PC-9 (cell line): ENCODE results near the gene PTER. TPM values are rescaled to one million over a fixed set of nuclear protein-coding genes. Genes with fewer than 3 reads are reported as not detected.

Source experiments
- BruUV-seq: library from RNA; stranded (reverse); fragments of 400-500 nt; replicated peaks from 2 replicates; lab custom pipeline; 2021; lab: Mats Ljungman, UMichigan
- CTCF ChIA-PET: fragments of 300-600 bp; sonication (Branson Sonifier 250); formaldehyde crosslinking; loops from one replicate; lab custom pipeline; 2022; ENCODE audit warnings: antibody characterized with exemption; lab: Charles Lee
- POLR2A ChIA-PET: fragments of 300-600 bp; sonication (Branson Sonifier 250); formaldehyde crosslinking; loops from one replicate; lab custom pipeline; 2022; ENCODE audit warnings: antibody characterized with exemption; ENCODE audit not compliant: unreplicated experiment; lab: Charles Lee
- DNase-seq, 2 experiments: peaks; one replicate each; pipeline versions ENCODE4 v3.0.0 to v3.0.0-alpha.2; 2015 to 2022; ENCODE audit warnings: mixed read lengths in 1 of 2
- H2AFZ ChIP-seq: fragments of 200-600 bp; sonication (generic); 2 replicates; pipeline ENCODE4 v1.8.1; 2017; ENCODE audit warnings: antibody characterized with exemption
- H3F3A ChIP-seq: fragments of 200-600 bp; sonication (generic); 2 replicates; pipeline ENCODE4 v1.8.1; 2017; ENCODE audit warnings: antibody characterized with exemption, mild to moderate bottlenecking, low read depth; ENCODE audit not compliant: insufficient read depth
- H3K27ac ChIP-seq: fragments of 200-600 bp; sonication (generic); 2 replicates; pipeline ENCODE4 v1.6.1; 2016; ENCODE audit warnings: mixed run types
- H3K27me3 ChIP-seq: fragments of 200-600 bp; sonication (generic); 2 replicates; pipeline ENCODE4 v1.6.1; 2016; ENCODE audit warnings: low read depth, mixed run types; ENCODE audit not compliant: insufficient read depth
- H3K36me3 ChIP-seq: fragments of 200-600 bp; sonication (generic); 2 replicates; pipeline ENCODE4 v1.6.1; 2016; ENCODE audit warnings: low read depth, mixed run types
- H3K4me1 ChIP-seq: fragments of 200-600 bp; sonication (generic); replicated peaks from 2 replicates; pipeline ENCODE4 v1.6.1; 2016; ENCODE audit warnings: mixed run types; ENCODE audit not compliant: insufficient read depth
- H3K4me2 ChIP-seq: fragments of 200-600 bp; sonication (generic); 2 replicates; pipeline ENCODE4 v1.6.1; 2017; ENCODE audit warnings: mixed run types
- H3K4me3 ChIP-seq: fragments of 200-600 bp; sonication (generic); 2 replicates; pipeline ENCODE4 v1.6.1; 2016; ENCODE audit warnings: mixed run types
- H3K79me2 ChIP-seq: fragments of 200-600 bp; sonication (generic); 2 replicates; pipeline ENCODE4 v1.6.1; 2017; ENCODE audit warnings: low read depth, mixed run types
- H3K9me2 ChIP-seq: fragments of 200-600 bp; sonication (generic); 2 replicates; pipeline ENCODE4 v1.8.1; 2017; ENCODE audit warnings: mild to moderate bottlenecking; ENCODE audit not compliant: insufficient read depth
- H3K9me3 ChIP-seq: fragments of 200-600 bp; sonication (generic); 2 replicates; pipeline ENCODE4 v1.8.1; 2016; ENCODE audit warnings: low read depth; ENCODE audit not compliant: insufficient read depth
- H4K20me1 ChIP-seq: fragments of 200-600 bp; sonication (generic); 2 replicates; pipeline ENCODE4 v1.8.1; 2017; ENCODE audit not compliant: insufficient read depth
- EZH2 ChIP-seq: fragments of 200-600 bp; sonication (generic); IDR thresholded peaks from 2 replicates; pipeline ENCODE4 v1.8.0; 2017; ENCODE audit warnings: antibody characterized with exemption, low read depth
- intact Hi-C: fragments of 100-400 bp; cut with micrococcal nuclease; formaldehyde crosslinking; loops from one replicate; pipeline ENCODE4 v1.10.0; 2022; ENCODE audit not compliant: unreplicated experiment
- total RNA-seq: library from RNA; stranded (reverse); gene quantifications from 2 replicates; pipeline ENCODE4 v1.2.3, GENCODE V29; 2021
- TF ChIP-seq, protein P1 (sequence below): fragments of 200-600 bp; sonication (generic); conservative IDR thresholded peaks from 2 replicates; pipeline ENCODE4 v1.6.1; 2017; ENCODE audit warnings: mixed run types, antibody characterized with exemption, mild to moderate bottlenecking, moderate library complexity

The PTER gene
- total RNA-seq, 1 experiment from 2014 or later, result 36.1 TPM

DNA sequence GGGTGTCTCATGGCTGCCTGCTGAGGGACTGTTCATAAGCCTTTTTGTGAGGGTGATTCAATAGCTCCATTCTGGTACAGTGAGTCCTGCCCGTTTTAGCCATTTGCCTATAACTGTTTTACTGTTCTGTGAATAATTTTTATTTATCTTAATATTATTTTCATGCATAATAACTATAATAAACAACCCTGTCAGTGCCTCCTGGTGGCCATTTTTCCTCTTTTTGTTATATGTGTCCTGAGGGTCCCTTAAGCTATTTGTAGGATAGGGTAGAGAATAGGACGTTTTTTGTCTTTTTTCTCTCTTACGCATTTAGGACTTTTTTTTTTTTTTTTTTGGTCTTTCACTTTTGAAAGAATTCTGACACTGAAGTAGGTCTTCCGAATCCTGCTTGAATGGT lies 82.0 kb downstream of the PTER start:
- CTCF ChIA-PET, result no interaction called here
- no peak for DNase-seq
- Histone ChIP-seq H3K4me1 (no peaks in the 10 kb centered on the region), H3K4me3 (no peak overlapping the region), H3K9me2 (no peaks in the 10 kb centered on the region), H3K27ac (no peak overlapping the region), H3K36me3 (no peaks in the 10 kb centered on the region), H4K20me1 (no peaks in the 10 kb centered on the region), H3F3A (no peaks in the 10 kb centered on the region), H3K9me3 (no peaks in the 10 kb centered on the region), H2AFZ (no peak overlapping the region), H3K4me2 (no peak overlapping the region), H3K79me2 (no peaks in the 10 kb centered on the region), H3K27me3 (no peaks in the 10 kb centered on the region)
- POLR2A ChIA-PET, result no interaction called here
- no peak for TF ChIP-seq EZH2
- TF ChIP-seq, protein P1, sequence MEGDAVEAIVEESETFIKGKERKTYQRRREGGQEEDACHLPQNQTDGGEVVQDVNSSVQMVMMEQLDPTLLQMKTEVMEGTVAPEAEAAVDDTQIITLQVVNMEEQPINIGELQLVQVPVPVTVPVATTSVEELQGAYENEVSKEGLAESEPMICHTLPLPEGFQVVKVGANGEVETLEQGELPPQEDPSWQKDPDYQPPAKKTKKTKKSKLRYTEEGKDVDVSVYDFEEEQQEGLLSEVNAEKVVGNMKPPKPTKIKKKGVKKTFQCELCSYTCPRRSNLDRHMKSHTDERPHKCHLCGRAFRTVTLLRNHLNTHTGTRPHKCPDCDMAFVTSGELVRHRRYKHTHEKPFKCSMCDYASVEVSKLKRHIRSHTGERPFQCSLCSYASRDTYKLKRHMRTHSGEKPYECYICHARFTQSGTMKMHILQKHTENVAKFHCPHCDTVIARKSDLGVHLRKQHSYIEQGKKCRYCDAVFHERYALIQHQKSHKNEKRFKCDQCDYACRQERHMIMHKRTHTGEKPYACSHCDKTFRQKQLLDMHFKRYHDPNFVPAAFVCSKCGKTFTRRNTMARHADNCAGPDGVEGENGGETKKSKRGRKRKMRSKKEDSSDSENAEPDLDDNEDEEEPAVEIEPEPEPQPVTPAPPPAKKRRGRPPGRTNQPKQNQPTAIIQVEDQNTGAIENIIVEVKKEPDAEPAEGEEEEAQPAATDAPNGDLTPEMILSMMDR, result 0 out of 2 replicates have a peak, but pooled peaks have one; percentile 28
- intact Hi-C loops, result no loop called here
- no TSS peak for BruUV-seq

DNA sequence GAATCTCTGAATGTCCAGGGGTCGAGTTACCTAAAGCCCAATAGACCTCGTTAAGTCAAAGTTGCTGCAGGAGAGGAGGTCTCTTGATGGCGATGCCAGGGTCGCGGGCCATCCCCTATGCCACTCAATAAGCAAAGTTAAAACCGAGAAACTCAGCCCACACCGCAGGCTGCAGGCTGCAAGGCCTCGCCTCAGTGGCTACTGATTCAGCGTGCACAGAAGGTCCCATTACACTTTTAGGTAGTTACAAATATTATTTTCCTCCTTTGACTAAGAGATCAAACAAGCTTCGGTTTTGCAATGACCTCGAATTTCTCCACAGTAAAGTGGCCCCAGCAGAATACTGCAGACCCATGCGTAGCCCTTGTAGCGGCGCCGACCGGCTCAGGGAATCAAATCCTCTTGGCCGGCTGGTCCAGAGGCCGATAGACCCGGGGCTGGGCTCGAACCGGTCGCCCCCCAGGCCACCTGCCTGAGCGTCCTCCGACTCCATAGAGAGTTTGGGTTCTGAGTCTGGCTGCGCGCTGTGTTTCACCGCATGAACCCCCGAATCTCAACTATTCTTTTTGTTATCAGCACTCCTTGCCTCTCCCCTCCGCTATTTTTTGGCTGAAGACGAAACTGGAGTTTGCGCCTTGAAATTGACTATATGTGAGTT lies 82.6 kb downstream of the PTER start:
- ChIA-PET CTCF (no interaction called here), POLR2A (no interaction called here)
- DNase-seq, result no peak
- Histone ChIP-seq H3K4me1 (no peaks in the 10 kb centered on the region), H2AFZ (no peak overlapping the region), H3K9me2 (no peaks in the 10 kb centered on the region), H3K27ac (no peak overlapping the region), H4K20me1 (no peaks in the 10 kb centered on the region), H3K27me3 (no peaks in the 10 kb centered on the region), H3K9me3 (no peaks in the 10 kb centered on the region), H3K36me3 (no peaks in the 10 kb centered on the region), H3K4me3 (no peak overlapping the region), H3K4me2 (no peak overlapping the region), H3F3A (no peaks in the 10 kb centered on the region), H3K79me2 (no peaks in the 10 kb centered on the region)
- TF ChIP-seq EZH2, result no peak
- TF ChIP-seq, protein P1, result no peak
- intact Hi-C loops, result no loop called here
- BruUV-seq, result no TSS peak

DNA sequence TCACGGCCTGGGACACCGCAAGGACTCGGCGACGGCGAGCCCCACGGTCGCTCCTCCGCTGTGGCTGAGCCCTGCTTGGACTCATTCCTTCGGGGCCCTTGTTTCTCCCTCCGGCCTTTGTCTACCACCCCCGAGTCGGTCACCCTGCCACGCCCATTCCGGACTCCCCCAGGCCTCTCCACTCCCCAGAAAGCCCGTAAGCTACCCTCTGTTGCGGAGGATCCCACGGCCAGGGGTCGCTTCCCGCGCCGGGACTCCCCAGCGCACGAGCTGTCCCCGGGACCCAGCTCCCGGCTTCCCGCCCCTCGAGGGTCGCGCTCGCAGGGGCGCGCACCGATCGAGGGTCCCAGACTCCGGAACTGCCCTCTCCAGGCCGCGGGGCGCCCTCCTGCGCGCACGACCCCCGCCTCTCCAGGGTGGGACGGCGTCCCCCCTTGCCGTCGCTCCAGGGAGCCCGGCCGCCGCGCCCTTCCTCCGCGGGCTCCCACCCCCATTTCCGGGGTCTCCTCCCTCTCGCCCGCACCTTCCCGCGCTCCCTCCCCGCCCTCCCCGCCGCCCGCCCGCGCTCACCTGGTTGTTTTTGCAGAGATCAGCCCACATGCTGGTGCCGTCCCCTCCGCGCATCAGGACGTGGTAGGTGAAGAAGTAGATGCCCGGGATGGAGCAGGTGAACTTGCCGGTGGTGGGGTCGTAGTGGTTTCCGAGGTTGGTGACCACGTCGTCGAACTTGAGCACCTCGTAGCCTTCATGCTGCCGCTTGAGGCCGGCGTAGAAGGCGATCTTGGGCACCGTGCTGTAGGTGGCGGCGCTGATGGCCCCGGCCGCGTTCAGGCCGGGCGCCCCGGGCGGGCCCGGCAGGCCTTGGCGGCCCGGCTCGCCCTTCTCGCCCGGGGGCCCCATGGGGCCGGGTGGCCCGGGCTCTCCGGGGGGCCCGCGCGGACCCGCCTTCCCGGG lies 83.4 kb downstream of the PTER start:
- Histone ChIP-seq H4K20me1 (no peaks in the 10 kb centered on the region), H3K4me1 (no peaks in the 10 kb centered on the region), H3K27me3 (no peaks in the 10 kb centered on the region), H3K9me3 (no peaks in the 10 kb centered on the region), H3K27ac (no peak overlapping the region), H3K4me2 (no peak overlapping the region), H3K9me2 (no peaks in the 10 kb centered on the region), H3F3A (no peaks in the 10 kb centered on the region), H2AFZ (no peak overlapping the region), H3K79me2 (no peaks in the 10 kb centered on the region), H3K4me3 (no peak overlapping the region), H3K36me3 (no peaks in the 10 kb centered on the region)
- intact Hi-C loops, result no loop called here
- BruUV-seq, result no TSS peak
- POLR2A ChIA-PET, result no interaction called here
- CTCF ChIA-PET, result interaction anchor here (0.6 kb wide), 1 partner anchor 96 kb away, joined by 6 read pairs; no protein-coding TSS in a partner anchor
- TF ChIP-seq, protein P1, result no peak
- no peak for TF ChIP-seq EZH2
- no peak for DNase-seq
